ENCODE data around the gene BCL2L14.

DNA sequence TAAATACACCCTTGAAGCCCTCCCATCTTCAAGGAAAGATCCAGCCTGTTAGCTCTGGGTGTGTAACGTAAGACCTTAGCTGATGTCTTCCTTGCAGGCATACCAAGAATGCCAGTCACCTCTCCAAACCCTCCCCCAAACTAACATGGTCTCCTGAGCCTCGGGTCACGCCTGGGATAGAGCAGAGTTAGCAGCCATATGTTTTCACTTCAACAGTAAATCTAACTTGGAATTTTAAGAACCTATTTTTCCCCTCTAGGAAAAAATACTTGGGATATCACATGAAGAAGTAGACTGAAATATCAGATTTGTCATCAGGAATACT lies 27.9 kb downstream of the BCL2L14 start:
- TF ChIP-seq, protein P1, sequence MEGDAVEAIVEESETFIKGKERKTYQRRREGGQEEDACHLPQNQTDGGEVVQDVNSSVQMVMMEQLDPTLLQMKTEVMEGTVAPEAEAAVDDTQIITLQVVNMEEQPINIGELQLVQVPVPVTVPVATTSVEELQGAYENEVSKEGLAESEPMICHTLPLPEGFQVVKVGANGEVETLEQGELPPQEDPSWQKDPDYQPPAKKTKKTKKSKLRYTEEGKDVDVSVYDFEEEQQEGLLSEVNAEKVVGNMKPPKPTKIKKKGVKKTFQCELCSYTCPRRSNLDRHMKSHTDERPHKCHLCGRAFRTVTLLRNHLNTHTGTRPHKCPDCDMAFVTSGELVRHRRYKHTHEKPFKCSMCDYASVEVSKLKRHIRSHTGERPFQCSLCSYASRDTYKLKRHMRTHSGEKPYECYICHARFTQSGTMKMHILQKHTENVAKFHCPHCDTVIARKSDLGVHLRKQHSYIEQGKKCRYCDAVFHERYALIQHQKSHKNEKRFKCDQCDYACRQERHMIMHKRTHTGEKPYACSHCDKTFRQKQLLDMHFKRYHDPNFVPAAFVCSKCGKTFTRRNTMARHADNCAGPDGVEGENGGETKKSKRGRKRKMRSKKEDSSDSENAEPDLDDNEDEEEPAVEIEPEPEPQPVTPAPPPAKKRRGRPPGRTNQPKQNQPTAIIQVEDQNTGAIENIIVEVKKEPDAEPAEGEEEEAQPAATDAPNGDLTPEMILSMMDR (IDR thresholded peaks at IDR 0.05) = no peak
- no peak for TF ChIP-seq POLR2A (IDR thresholded peaks at IDR 0.05)

All from body of pancreas (tissue), 4 donors.